Brain microvascular endothelial cell (primary cell): Measurements from ENCODE around the gene RRBP1.

Experiments used
- DNase-seq: peaks from one replicate; pipeline ENCODE4 v3.0.0-alpha.2; 2020
- H3K27ac ChIP-seq: fragments of 250-450 bp; sonication (Bioruptor Pico); 2 replicates; pipeline ENCODE4 v1.5.1; 2020; ENCODE audit warnings: mild to moderate bottlenecking, moderate library complexity
- H3K27me3 ChIP-seq: fragments of 250-450 bp; sonication (Bioruptor Pico); replicated peaks from 2 replicates; pipeline ENCODE4 v1.5.1; 2020; ENCODE audit warnings: mild to moderate bottlenecking
- H3K36me3 ChIP-seq: fragments of 250-450 bp; sonication (Bioruptor Pico); replicated peaks from 2 replicates; pipeline ENCODE4 v1.5.1; 2020; ENCODE audit warnings: mild to moderate bottlenecking
- H3K4me3 ChIP-seq: 2 replicates; pipeline ENCODE4 v1.5.1; 2011; ENCODE audit warnings: low read depth, mild to moderate bottlenecking, control low read depth, low read length, moderate library complexity
- CTCF ChIP-seq: IDR thresholded peaks from 2 replicates; pipeline ENCODE4 v1.5.1; 2011; ENCODE audit warnings: low read depth, mild to moderate bottlenecking, moderate library complexity, low read length, control low read depth, inconsistent platforms; ENCODE audit errors: missing control alignments
- in situ Hi-C: cut with HindIII; loops from 2 replicates; pipeline ENCODE4 v1.10.0; 2017; ENCODE audit warnings: low sequenced_read_pairs, low pct_ligation_motif_present

RRBP1 gene

GRCh38 chr20:17611290-17611539 is 70.8 kb downstream of the RRBP1 start:
- no peak for DNase-seq
- TF ChIP-seq CTCF: no peak
- Histone ChIP-seq H3K27me3 (no peaks in the 10 kb centered on the region), H3K27ac (no peak overlapping the region), H3K36me3 (peaks cover 48% of the 10 kb centered on the region), H3K4me3 (no peak overlapping the region)
- in situ Hi-C loops: no loop called here

GRCh38 chr20:17610566-17611289 is 71.3 kb downstream of the RRBP1 start:
- DNase-seq: peak; percentile 12
- in situ Hi-C loops: no loop called here
- no peak for TF ChIP-seq CTCF
- Histone ChIP-seq H3K36me3 (peaks cover 44% of the 10 kb centered on the region), H3K27me3 (no peaks in the 10 kb centered on the region), H3K27ac (no peak overlapping the region), H3K4me3 (no peak overlapping the region)

GRCh38 chr20:17609811-17610377 is 72.1 kb downstream of the RRBP1 start:
- H3K36me3 ChIP-seq: peaks cover 43% of the 10 kb centered on the region
- peak overlapping the region; percentile 4 for H3K27ac ChIP-seq
- H3K4me3 ChIP-seq: no peak overlapping the region
- no peak for DNase-seq
- no peaks in the 10 kb centered on the region for H3K27me3 ChIP-seq
- in situ Hi-C loops: no loop called here
- TF ChIP-seq CTCF: no peak

GRCh38 chr20:17608701-17609497 is 73.1 kb downstream of the RRBP1 start:
- Histone ChIP-seq H3K27ac (no peak overlapping the region), H3K4me3 (no peak overlapping the region), H3K36me3 (peaks cover 37% of the 10 kb centered on the region), H3K27me3 (no peaks in the 10 kb centered on the region)
- in situ Hi-C loops: no loop called here
- DNase-seq: peak; percentile 12
- no peak for TF ChIP-seq CTCF

GRCh38 chr20:17606001-17606400 is 76.0 kb downstream of the RRBP1 start:
- in situ Hi-C loops: no loop called here
- no peak for DNase-seq

More at GRCh38 chr20:17606001-17606400, 76.0 kb downstream of the RRBP1 start:
- H3K36me3 ChIP-seq: peaks cover 49% of the 10 kb centered on the region
- H3K4me3 ChIP-seq: no peak overlapping the region
- no peak overlapping the region for H3K27ac ChIP-seq
- TF ChIP-seq CTCF: no peak
- no peaks in the 10 kb centered on the region for H3K27me3 ChIP-seq
